WTC11 (cell line): ENCODE measurements around the gene ZNF652.

Source experiments
- ARID4B ChIP-seq: sonication (generic); formaldehyde crosslinking; IDR thresholded peaks from 2 replicates; pipeline ENCODE4 v1.8.0; 2023; ENCODE audit warnings: missing genetic modification reagents, mild to moderate bottlenecking, borderline replicate concordance
- ATF1 ChIP-seq: sonication (generic); formaldehyde crosslinking; IDR thresholded peaks from 2 replicates; pipeline ENCODE4 v1.8.1; 2023; ENCODE audit warnings: mild to moderate bottlenecking, moderate library complexity, missing genetic modification reagents
- ATF3 ChIP-seq: sonication (generic); formaldehyde crosslinking; conservative IDR thresholded peaks from 2 replicates; pipeline ENCODE4 v1.8.1; 2022; ENCODE audit warnings: mild to moderate bottlenecking, missing genetic modification reagents
- CTCF ChIP-seq: fragments of 200-600 bp; IDR thresholded peaks from 2 replicates; pipeline ENCODE4 v1.8.0; 2022; ENCODE audit warnings: antibody characterized with exemption
- MAX ChIP-seq: sonication (generic); formaldehyde crosslinking; IDR thresholded peaks from 2 replicates; pipeline ENCODE4 v1.8.0; 2022; ENCODE audit warnings: mild to moderate bottlenecking, missing genetic modification reagents
- RELA ChIP-seq: sonication (generic); formaldehyde crosslinking; IDR thresholded peaks from 2 replicates; pipeline ENCODE4 v1.8.1; 2022; ENCODE audit warnings: missing genetic modification reagents, mild to moderate bottlenecking, borderline replicate concordance
- SMAD3 ChIP-seq: sonication (generic); formaldehyde crosslinking; IDR thresholded peaks from 2 replicates; pipeline ENCODE4 v1.8.0; 2022; ENCODE audit warnings: missing genetic modification reagents, mild to moderate bottlenecking, borderline replicate concordance
- ZNF263 ChIP-seq: sonication (generic); formaldehyde crosslinking; IDR thresholded peaks from 2 replicates; pipeline ENCODE4 v1.8.1; 2022; ENCODE audit warnings: low read depth, mild to moderate bottlenecking, moderate library complexity, missing genetic modification reagents

- no peak for TF ChIP-seq CTCF
- no peak for TF ChIP-seq MAX (CRISPR knock-in tag)
- no peak for TF ChIP-seq SMAD3 (CRISPR knock-in tag)
- TF ChIP-seq ZNF263 (CRISPR knock-in tag): no peak
- no peak for TF ChIP-seq ATF3 (CRISPR knock-in tag)
- no peak for TF ChIP-seq RELA (CRISPR knock-in tag)
- TF ChIP-seq ARID4B (CRISPR knock-in tag): no peak
- TF ChIP-seq ATF1: no peak
Measured at GRCh38 chr17:49316889-49317675, 45.0 kb downstream of the ZNF652 start.
